ENCODE results near the gene KIFC1.

DNA sequence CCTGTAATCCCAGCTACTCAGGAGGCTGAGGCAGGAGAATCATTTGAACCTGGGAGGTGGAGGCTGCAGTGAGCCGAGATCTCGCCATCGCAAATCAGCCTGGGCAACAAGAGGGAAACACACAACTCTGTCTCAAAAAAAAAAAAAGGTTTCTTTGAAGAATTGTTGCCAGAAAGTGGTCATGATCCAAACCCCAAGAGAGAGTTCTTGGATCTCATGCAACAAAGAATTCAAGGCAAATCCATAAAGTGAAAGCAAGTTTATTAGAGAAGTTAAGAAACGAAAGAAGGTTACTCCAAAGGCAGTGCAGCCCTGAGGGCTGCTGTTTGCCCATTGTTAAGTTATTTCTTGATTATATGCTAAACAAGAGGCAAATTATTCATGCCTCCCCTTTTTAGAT lies 14.5 kb upstream of the KIFC1 start:
- TF ChIP-seq, protein P1, sequence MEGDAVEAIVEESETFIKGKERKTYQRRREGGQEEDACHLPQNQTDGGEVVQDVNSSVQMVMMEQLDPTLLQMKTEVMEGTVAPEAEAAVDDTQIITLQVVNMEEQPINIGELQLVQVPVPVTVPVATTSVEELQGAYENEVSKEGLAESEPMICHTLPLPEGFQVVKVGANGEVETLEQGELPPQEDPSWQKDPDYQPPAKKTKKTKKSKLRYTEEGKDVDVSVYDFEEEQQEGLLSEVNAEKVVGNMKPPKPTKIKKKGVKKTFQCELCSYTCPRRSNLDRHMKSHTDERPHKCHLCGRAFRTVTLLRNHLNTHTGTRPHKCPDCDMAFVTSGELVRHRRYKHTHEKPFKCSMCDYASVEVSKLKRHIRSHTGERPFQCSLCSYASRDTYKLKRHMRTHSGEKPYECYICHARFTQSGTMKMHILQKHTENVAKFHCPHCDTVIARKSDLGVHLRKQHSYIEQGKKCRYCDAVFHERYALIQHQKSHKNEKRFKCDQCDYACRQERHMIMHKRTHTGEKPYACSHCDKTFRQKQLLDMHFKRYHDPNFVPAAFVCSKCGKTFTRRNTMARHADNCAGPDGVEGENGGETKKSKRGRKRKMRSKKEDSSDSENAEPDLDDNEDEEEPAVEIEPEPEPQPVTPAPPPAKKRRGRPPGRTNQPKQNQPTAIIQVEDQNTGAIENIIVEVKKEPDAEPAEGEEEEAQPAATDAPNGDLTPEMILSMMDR (conservative IDR thresholded peaks at IDR 0.05 in 1 of 2, IDR thresholded peaks at IDR 0.05 in 1 of 2; ENCODE audit: low read depth in 1 of 2, low read length in 2 of 2) = no peak
- TF ChIP-seq EZH2 (IDR thresholded peaks at IDR 0.05; ENCODE audit: low read length, missing control alignments) = no peak
